Activated T-cell treated with anti-CD3 and anti-CD28 coated beads, Interleukin-2, amount 50 U/mL, for 24 hours (primary cell): ENCODE data around the gene CCL25.

Experiments used
- DNase-seq: peaks from one replicate; pipeline ENCODE4 v3.0.0-alpha.2; 2020
- H3K27ac Mint-ChIP-seq: 2 replicates; pipeline ENCODE4 v1.8.0; 2020; ENCODE audit warnings: mild to moderate bottlenecking, mixed read lengths
- H3K27me3 Mint-ChIP-seq: 2 replicates; pipeline ENCODE4 v1.8.0; 2020; ENCODE audit warnings: mixed read lengths
- H3K36me3 Mint-ChIP-seq: 2 replicates; pipeline ENCODE4 v1.8.0; 2020; ENCODE audit warnings: low read depth, mixed read lengths
- H3K4me1 Mint-ChIP-seq: 2 replicates; pipeline ENCODE4 v1.8.0; 2020; ENCODE audit warnings: low read depth, mixed read lengths
- H3K4me3 Mint-ChIP-seq: 2 replicates; pipeline ENCODE4 v1.8.0; 2020; ENCODE audit warnings: mild to moderate bottlenecking, moderate library complexity, mixed read lengths
- H3K9me3 Mint-ChIP-seq: 2 replicates; pipeline ENCODE4 v1.8.0; 2020; ENCODE audit warnings: mixed read lengths

CCL25 gene

DNA sequence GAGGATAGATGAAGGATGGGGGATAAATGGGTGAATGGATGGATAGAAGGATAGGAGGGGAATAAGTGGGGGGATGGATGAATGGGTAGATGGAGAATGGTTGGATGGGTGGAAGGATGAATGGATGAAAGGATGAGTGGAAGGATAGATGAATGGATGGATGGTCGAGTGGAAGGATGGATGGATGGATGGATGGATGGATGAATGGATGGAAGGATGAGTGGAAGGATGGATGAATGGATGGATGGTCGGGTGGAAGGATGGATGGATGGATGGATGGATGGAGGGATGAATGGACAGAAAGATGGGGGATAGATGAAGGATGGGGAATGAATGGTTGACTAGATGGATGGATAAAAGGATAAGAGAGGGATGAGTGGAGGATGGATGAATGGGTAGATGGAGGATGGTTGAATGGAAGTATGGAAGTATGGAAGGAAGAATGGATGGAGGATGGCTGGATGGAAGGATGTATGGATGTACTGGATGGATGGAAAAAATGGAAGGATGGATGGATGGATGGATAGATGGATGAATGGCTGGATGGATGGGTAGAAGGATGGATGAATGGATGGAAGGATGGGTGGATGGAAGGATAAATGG, 54.8 kb downstream of the CCL25 start:
- Mint-ChIP-seq H3K27me3 (peaks cover 29% of the 10 kb centered on the region), H3K9me3 (no peaks in the 10 kb centered on the region), H3K4me1 (no peaks in the 10 kb centered on the region), H3K27ac (no peak overlapping the region), H3K36me3 (no peaks in the 10 kb centered on the region), H3K4me3 (no peak overlapping the region)
- DNase-seq: no peak

DNA sequence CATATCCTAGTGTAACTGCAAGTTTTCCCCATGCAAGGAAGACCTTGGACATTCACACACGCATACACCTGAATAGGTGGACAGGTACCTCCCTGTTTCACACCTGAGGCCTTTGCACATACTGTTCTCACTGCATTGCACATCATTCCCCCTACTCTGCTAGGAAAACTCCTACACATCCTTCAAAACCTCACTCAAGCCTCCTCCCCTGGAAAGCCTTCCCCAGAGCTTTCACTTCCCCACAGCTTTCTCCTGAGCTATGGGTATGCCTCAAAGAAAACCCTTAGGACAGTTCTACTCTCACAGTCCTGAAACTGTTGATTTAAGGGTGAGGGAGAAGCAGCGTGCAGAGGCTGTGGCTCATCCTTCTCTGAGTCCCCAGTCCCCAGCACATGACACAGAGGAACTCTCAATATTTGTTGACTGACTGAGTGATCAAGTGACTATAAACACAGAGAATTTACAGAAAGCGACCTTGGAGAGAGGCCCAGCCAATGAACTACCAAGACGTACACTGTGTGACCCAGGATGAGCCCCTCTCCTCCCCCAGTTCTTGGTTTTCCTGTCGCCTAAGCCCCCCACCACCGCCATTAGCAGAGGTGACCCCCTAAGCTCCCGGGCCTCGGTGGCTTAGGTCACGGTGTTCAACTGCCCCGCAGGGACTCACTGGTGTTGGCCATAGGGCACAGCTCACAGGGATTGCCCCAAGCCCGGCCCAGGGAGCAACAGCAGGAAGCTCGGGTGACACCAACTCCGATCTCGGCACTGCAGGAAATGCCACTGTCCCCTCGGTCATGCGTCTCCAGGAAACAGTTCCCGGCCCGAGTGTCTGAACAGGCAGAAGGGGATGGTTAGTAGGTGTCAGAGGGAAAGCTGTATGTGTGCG, 56.2 kb downstream of the CCL25 start:
- Mint-ChIP-seq H3K4me1 (no peaks in the 10 kb centered on the region), H3K4me3 (no peak overlapping the region), H3K27ac (no peak overlapping the region), H3K9me3 (no peaks in the 10 kb centered on the region), H3K27me3 (peaks cover 23% of the 10 kb centered on the region), H3K36me3 (no peaks in the 10 kb centered on the region)
- DNase-seq: no peak

DNA sequence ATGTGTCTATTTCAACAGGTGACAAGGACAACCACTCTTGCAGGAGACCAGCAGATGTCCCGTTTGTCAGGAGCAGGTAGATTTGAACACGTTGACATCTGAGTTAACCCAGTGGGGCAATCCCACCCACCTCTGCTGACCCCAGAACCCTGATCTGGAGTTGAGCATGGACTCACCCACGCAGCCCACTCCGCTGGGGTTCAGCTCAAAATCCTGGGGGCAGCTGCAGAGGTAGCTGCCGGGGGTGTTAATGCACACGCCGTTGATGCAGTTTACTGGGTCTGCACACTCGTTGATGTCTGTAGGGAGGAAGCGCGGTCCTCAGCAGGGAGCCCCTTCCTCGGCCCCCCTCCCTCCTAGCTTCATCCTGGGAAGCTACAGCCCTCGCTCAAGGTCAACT, 56.9 kb downstream of the CCL25 start:
- Mint-ChIP-seq H3K4me3 (no peak overlapping the region), H3K27me3 (peaks cover 23% of the 10 kb centered on the region), H3K27ac (no peak overlapping the region), H3K36me3 (no peaks in the 10 kb centered on the region), H3K4me1 (no peaks in the 10 kb centered on the region), H3K9me3 (no peaks in the 10 kb centered on the region)
- DNase-seq: no peak

DNA sequence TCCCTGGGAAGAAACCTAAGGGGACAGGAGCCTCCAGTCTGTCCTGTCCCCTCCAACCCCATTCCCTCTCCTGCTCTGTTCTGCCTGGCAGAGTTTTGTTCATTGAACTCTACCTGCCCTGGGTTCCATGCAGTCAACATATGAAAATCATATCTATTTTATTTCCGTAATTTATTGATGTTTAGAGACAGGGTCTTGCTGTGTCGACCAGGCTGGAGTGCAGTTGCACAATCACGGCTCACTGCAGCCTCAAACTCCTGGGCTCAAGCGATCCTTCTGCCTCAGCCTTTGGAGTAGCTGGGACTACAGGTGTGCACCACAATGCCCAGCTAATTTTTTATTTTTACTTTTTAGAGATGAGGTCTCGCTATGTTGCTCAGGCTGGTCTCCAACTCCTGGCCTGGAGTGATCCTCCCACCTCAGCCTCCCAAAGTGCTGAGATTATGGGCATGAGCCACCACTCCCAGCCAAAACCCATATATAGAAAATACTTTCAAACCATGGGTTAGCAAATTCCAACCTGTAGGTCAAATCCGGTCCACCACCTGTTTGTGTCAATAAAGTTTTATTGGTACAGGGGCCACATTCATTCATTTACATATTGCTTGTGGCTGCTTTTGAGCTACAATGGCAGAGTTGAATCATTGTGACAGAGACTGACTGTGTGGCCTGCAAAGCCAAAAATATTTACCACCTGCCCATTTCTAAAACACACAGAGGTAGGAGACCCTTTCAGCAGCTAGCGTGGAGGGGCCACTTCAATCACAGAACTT, 57.5 kb downstream of the CCL25 start:
- Mint-ChIP-seq H3K4me3 (no peak overlapping the region), H3K36me3 (no peaks in the 10 kb centered on the region), H3K27me3 (peaks cover 23% of the 10 kb centered on the region), H3K9me3 (no peaks in the 10 kb centered on the region), H3K4me1 (no peaks in the 10 kb centered on the region), H3K27ac (no peak overlapping the region)
- no peak for DNase-seq

DNA sequence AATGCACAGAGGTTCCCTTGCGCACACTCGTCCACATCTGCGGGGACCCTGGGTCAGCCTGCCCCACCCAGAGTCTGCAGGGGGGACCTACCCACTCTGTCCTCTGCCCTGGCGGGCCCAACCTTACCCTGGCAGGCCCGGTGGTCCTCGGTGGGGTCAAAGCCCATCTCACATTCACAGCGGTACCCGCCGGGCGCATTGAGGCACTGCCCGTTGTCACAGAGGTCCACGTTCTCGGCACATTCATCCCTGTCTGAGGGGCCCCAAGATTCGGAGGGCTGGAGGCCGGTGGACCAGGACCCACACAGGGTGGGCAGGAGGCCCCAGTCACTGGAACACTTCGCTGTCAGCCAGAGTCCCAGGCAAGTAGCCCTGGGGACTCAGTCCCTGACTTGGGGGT, 58.4 kb downstream of the CCL25 start:
- Mint-ChIP-seq H3K9me3 (no peaks in the 10 kb centered on the region), H3K4me1 (no peaks in the 10 kb centered on the region), H3K4me3 (no peak overlapping the region), H3K36me3 (no peaks in the 10 kb centered on the region), H3K27me3 (peaks cover 23% of the 10 kb centered on the region), H3K27ac (no peak overlapping the region)
- DNase-seq: no peak

DNA sequence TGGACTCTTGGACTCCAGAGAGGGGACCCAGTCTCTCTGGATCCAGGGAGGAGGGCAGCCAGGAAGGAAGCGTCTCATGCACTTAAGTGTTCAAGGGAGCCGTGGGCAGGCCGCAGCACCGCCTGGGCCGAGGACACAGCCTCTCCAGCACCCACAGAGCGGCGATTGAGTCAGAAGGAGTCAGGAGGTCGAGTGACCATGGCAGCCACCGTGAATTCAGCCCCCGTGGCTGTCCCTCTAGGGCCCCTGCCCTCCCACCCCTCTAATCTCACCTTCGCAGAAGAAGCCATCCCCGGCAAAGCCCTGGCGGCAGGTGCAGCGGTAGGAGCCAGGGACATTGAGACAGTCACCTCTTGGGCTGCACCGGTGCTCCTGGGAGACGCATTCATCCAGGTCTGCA, 58.8 kb downstream of the CCL25 start:
- Mint-ChIP-seq H3K36me3 (no peaks in the 10 kb centered on the region), H3K9me3 (no peaks in the 10 kb centered on the region), H3K4me3 (no peak overlapping the region)

More for the DNA sequence above, 58.8 kb downstream of the CCL25 start:
- peaks cover 23% of the 10 kb centered on the region for H3K27me3 Mint-ChIP-seq
- H3K27ac Mint-ChIP-seq: no peak overlapping the region
- no peak for DNase-seq
- H3K4me1 Mint-ChIP-seq: no peaks in the 10 kb centered on the region
